ENCODE data around the gene KLHL17. TPM values are rescaled to one million over a fixed set of nuclear protein-coding genes. Genes with fewer than 3 reads are reported as not detected.

KLHL17 gene
- total and polyA plus RNA-seq, 9 of the 15 experiments (the other 6 are each of a cell fraction or from before 2014, with no cell fraction given) = 0.14 to 84.8 (median 13.0) TPM

- H3K27me3 ChIP-seq (ENCODE audit: control insufficient read depth in 2 of 2, insufficient read depth in 2 of 2, low read length in 2 of 2) = peaks cover 11 to 18% of the 10 kb centered on the region in 2 experiments; a peak in 4 of 5 replicates
- ATAC-seq = no peak
- no peak overlapping the region for H3K27ac ChIP-seq (ENCODE audit: extremely low read depth, low read depth, low read length)
- peaks cover 0 to 24% of the 10 kb centered on the region in 2 experiments; a peak in 2 of 5 replicates for H3K4me1 ChIP-seq (replicated peaks in 1 of 2; ENCODE audit: control insufficient read depth in 2 of 2, insufficient read depth in 2 of 2, low read length in 2 of 2)
- H3K9ac ChIP-seq (ENCODE audit: insufficient read depth in 1 of 2, low read depth in 2 of 2, low read length in 2 of 2) = no peak overlapping the region
- TF ChIP-seq MTA3 (IDR thresholded peaks at IDR 0.05; ENCODE audit: borderline replicate concordance) (no peak), ZNF551 (CRISPR knock-in tag; IDR thresholded peaks at IDR 0.05) (no peak), SUPT5H (IDR thresholded peaks at IDR 0.05) (no peak), RFX5 (IDR thresholded peaks at IDR 0.05; ENCODE audit: low read depth, low read length) (no peak), ZNF75A (CRISPR knock-in tag; IDR thresholded peaks at IDR 0.05) (no peak), ZFP1 (CRISPR knock-in tag; IDR thresholded peaks at IDR 0.05) (no peak), ZNF584 (CRISPR knock-in tag; IDR thresholded peaks at IDR 0.05; ENCODE audit: low read depth) (no peak), HMG20A (CRISPR knock-in tag; conservative IDR thresholded peaks at IDR 0.05) (no peak), NCOA6 (IDR thresholded peaks at IDR 0.05) (no peak), HDAC2 (IDR thresholded peaks at IDR 0.05) (no peak), CTCF (IDR thresholded peaks at IDR 0.05 in 2 of 3, conservative IDR thresholded peaks at IDR 0.05 in 1 of 3; ENCODE audit: insufficient read depth in 2 of 3, low read depth in 1 of 3, low read length in 3 of 3) (no peak), ZBTB26 (CRISPR knock-in tag; IDR thresholded peaks at IDR 0.05) (no peak), NBN (IDR thresholded peaks at IDR 0.05; ENCODE audit: low read depth) (no peak), ZNF717 (CRISPR knock-in tag; IDR thresholded peaks at IDR 0.05) (no peak), CBX8 (IDR thresholded peaks at IDR 0.05; ENCODE audit: borderline replicate concordance, extremely low read depth, low read depth, low read length, poor library complexity, severe bottlenecking) (no peak)
- TF ChIP-seq, protein P1, sequence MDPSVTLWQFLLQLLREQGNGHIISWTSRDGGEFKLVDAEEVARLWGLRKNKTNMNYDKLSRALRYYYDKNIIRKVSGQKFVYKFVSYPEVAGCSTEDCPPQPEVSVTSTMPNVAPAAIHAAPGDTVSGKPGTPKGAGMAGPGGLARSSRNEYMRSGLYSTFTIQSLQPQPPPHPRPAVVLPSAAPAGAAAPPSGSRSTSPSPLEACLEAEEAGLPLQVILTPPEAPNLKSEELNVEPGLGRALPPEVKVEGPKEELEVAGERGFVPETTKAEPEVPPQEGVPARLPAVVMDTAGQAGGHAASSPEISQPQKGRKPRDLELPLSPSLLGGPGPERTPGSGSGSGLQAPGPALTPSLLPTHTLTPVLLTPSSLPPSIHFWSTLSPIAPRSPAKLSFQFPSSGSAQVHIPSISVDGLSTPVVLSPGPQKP (CRISPR knock-in tag; IDR thresholded peaks at IDR 0.05) = no peak
- TF ChIP-seq, protein P2, sequence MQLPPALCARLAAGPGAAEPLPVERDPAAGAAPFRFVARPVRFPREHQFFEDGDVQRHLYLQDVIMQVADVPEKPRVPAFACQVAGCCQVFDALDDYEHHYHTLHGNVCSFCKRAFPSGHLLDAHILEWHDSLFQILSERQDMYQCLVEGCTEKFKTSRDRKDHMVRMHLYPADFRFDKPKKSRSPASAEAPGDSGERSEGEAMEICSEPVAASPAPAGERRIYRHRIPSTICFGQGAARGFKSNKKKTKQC (CRISPR knock-in tag; IDR thresholded peaks at IDR 0.05) = no peak
- no peak overlapping the region for H3K4me2 ChIP-seq (ENCODE audit: insufficient read depth, low read length)
- no peaks in the 10 kb centered on the region for H3K9me1 ChIP-seq (ENCODE audit: control insufficient read depth, insufficient read depth, low read length)
- H3K9me3 ChIP-seq (replicated peaks; ENCODE audit: control insufficient read depth, insufficient read depth, low read depth, low read length) = no peaks in the 10 kb centered on the region
- ChIA-PET CTCF (ENCODE audit: low intra/inter-chr PET ratio) (no interaction called here), POLR2A (interaction anchor here (1.1 to 1.4 kb wide), 2 partner anchors 11 to 12 kb away, joined by 4 to 7 read pairs; partner anchors contain the start of gene PERM1)
- H3K36me3 ChIP-seq (ENCODE audit: control insufficient read depth, insufficient read depth, low read length) = no peaks in the 10 kb centered on the region
- no TSS peak for BruUV-seq (replicated peaks)
- peaks cover 8% of the 10 kb centered on the region; the same call in 1 of the 2 replicates for H4K20me1 ChIP-seq (replicated peaks; ENCODE audit: control insufficient read depth, insufficient read depth, low read length)
- no peak overlapping the region for H2AFZ ChIP-seq (ENCODE audit: low read depth, low read length)
- H3K79me2 ChIP-seq (ENCODE audit: control insufficient read depth, insufficient read depth, low read length) = no peaks in the 10 kb centered on the region
- no peak for FAIRE-seq
- intact Hi-C loops (cut with micrococcal nuclease) = no loop called here
- in situ Hi-C loops (cut with MboI) = no loop called here
- H3K4me3 ChIP-seq = no peak overlapping the region
- WGBS (ENCODE audit: insufficient coverage, low coverage, missing lambda C conversion rate) = 41% methylated on average over 6 of the region's 7 CpGs
- no peak for DNase-seq (ENCODE audit: extremely low read depth in 1 of 4, low spot score in 3 of 4)
Observed at GRCh38 chr1:992362-992761, 32.0 kb downstream of the KLHL17 start.
